Lower leg skin (tissue), 4 donors: ENCODE data around the gene FCHO2. TPM values are rescaled to one million over a fixed set of nuclear protein-coding genes. Genes with fewer than 3 reads are reported as not detected.

Source experiments
- DNase-seq, 2 donors: peaks; one replicate each; pipeline ENCODE4 v3.0.0-alpha.2; 2019; ENCODE audit warnings: low spot score in 2 of 2
- H3K4me3 ChIP-seq: fragments of 200-600 bp; sonication (generic); 2 replicates; pipeline ENCODE4 v1.5.1; 2017; ENCODE audit warnings: mild to moderate bottlenecking, low read depth; ENCODE audit not compliant: poor library complexity, severe bottlenecking
- POLR2A ChIP-seq, 2 donors: fragments of 450-650 bp; IDR thresholded peaks; one replicate each; pipeline ENCODE4 v1.6.1; 2016 to 2017; ENCODE audit warnings: antibody characterized with exemption in 2 of 2, mild to moderate bottlenecking in 1 of 2, moderate library complexity in 1 of 2
- WGBS, 2 donors: methylation state at CpG; one replicate each; pipeline ENCODE4 v1.1.5; 2018; 5-methylcytosine and 5-hydroxymethylcytosine counted together
- intact Hi-C: fragments of 100-400 bp; cut with DNase I; formaldehyde crosslinking; loops from one replicate; pipeline ENCODE4 v1.15.0; 2023; ENCODE audit warnings: low total_unique reads
- total RNA-seq, 4 donors: library from RNA; depleted of rRNA; stranded (reverse); fragments of >200 nt; gene quantifications; one replicate each; pipeline ENCODE4 v1.1.0, GENCODE V29; 2016
- TF ChIP-seq, protein P1 (sequence below), 3 donors: fragments of 450-650 bp; IDR thresholded peaks; one replicate each; pipeline ENCODE4 v1.5.1; 2016; ENCODE audit warnings: antibody characterized with exemption in 3 of 3, mild to moderate bottlenecking in 3 of 3, moderate library complexity in 2 of 3

Gene FCHO2
- total RNA-seq, 4 donors from 2014 or later: 22.1 to 30.7 (median 30.1) TPM

DNA sequence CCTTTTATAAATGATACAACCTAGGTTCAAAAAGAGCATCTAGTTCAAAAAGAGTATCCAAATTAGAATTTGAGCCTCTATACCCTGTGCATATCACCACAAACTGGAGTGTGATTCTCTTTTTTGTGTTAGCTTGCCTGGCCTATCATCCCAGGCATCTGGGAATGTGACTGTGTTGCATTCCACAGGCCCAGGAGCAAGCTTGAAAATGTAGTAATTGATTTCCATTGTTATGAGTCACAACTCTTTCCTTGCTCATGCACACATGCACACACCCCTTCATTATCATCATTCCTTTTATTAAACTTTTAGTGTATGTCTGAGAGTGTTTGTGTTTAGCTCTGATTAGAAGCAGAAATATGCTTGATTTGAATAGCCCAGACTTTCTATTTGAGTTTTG is 75.2 kb downstream of the FCHO2 start:
- H3K4me3 ChIP-seq: no peak overlapping the region
- intact Hi-C loops: no loop called here
- TF ChIP-seq POLR2A (IDR thresholded peaks at IDR 0.05): no peak
- TF ChIP-seq, protein P1, sequence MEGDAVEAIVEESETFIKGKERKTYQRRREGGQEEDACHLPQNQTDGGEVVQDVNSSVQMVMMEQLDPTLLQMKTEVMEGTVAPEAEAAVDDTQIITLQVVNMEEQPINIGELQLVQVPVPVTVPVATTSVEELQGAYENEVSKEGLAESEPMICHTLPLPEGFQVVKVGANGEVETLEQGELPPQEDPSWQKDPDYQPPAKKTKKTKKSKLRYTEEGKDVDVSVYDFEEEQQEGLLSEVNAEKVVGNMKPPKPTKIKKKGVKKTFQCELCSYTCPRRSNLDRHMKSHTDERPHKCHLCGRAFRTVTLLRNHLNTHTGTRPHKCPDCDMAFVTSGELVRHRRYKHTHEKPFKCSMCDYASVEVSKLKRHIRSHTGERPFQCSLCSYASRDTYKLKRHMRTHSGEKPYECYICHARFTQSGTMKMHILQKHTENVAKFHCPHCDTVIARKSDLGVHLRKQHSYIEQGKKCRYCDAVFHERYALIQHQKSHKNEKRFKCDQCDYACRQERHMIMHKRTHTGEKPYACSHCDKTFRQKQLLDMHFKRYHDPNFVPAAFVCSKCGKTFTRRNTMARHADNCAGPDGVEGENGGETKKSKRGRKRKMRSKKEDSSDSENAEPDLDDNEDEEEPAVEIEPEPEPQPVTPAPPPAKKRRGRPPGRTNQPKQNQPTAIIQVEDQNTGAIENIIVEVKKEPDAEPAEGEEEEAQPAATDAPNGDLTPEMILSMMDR (IDR thresholded peaks at IDR 0.05): no peak
- DNase-seq: no peak

DNA sequence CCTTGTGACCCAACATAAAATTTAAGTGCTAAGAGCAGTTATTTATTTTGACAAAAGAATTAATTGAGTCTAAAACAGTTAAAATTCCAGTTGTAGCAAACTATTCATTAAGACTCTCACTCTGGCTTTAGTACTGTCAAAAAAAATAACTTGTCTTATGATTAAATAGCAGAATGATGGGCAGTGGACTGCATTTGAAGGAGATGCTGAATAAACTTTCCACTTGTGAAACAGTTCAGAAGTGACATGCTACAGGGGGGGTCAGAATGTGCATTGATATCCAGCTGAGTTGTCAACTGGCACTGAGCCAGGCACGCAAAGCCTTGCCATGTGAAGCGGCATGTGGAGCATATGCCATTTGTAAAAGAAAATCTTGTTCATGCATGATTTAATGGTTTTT is 76.0 kb downstream of the FCHO2 start:
- no peak for DNase-seq
- intact Hi-C loops: no loop called here
- 22 to 33% methylated on average over 2 of the region's 2 CpGs for WGBS, 2 donors
- H3K4me3 ChIP-seq: no peak overlapping the region
- no peak for TF ChIP-seq POLR2A (IDR thresholded peaks at IDR 0.05)
- TF ChIP-seq, protein P1 (IDR thresholded peaks at IDR 0.05): no peak

DNA sequence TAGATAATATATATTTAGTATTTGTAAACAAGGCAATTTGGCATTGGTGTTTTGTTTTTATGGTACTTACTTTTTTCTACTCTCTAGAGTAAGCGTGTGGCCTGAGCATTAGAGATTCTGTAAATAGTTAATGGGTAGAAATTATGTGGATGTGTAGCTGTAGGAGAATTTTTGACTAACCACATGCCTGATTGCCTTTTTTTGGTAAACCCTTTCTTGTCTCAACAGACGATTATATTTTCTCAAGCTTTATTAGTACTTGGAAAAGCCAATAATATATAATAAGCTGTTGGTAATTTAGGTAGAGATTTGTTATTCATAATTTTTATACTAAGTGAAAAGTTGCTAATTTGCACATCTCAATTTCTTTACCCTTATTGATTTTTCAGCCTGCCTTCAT is 76.8 kb downstream of the FCHO2 start:
- intact Hi-C loops: no loop called here
- TF ChIP-seq POLR2A (IDR thresholded peaks at IDR 0.05): no peak
- TF ChIP-seq, protein P1 (IDR thresholded peaks at IDR 0.05): no peak
- H3K4me3 ChIP-seq: no peak overlapping the region
- no peak for DNase-seq
- WGBS, 2 donors: 94 to 96% methylated on average over 2 of the region's 2 CpGs

DNA sequence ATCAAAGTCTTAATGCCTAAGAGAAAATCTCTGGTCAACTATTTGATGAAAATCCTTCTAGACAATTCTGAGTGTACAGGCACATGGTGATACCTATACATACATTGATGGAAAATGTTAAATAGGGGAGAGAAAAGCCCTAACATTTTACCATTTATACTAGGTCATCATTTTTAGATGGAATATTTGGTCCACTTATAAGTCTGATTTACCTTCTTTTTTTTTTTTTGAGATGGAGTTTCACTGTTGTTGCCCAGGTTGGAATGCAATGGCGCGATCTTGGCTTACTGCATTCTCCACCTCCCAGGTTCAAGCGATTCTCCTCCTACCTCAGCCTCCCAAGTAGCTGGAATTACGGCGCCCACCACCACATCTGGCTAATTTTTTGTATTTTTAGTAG is 81.7 kb downstream of the FCHO2 start:
- no peak overlapping the region for H3K4me3 ChIP-seq
- intact Hi-C loops: no loop called here
- DNase-seq: no peak
- WGBS, 2 donors: 96% methylated on average over 5 of the region's 5 CpGs
- no peak for TF ChIP-seq POLR2A (IDR thresholded peaks at IDR 0.05)
- TF ChIP-seq, protein P1 (IDR thresholded peaks at IDR 0.05): no peak

DNA sequence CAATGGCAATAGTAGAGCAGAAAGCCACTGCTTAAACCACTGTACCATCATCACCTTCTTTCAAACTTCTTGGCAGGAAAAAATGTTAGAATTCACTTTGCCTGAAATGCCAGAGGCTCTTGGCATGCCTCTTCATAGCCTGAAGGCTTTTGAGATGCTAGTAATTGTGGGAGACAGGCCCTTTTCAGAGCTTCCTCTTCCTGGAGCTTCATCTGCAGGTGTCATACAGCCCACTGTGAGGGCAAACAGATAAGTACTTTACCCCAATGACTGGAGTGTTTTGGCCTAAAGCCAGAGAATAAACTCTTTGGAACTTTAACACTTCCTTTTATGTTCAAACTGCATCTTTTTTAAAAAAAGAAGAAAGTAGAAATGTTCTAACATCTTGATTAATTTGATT is 83.2 kb downstream of the FCHO2 start:
- DNase-seq: no peak
- H3K4me3 ChIP-seq: no peak overlapping the region
- intact Hi-C loops: no loop called here
- no peak for TF ChIP-seq POLR2A (IDR thresholded peaks at IDR 0.05)
- TF ChIP-seq, protein P1 (IDR thresholded peaks at IDR 0.05): no peak

DNA sequence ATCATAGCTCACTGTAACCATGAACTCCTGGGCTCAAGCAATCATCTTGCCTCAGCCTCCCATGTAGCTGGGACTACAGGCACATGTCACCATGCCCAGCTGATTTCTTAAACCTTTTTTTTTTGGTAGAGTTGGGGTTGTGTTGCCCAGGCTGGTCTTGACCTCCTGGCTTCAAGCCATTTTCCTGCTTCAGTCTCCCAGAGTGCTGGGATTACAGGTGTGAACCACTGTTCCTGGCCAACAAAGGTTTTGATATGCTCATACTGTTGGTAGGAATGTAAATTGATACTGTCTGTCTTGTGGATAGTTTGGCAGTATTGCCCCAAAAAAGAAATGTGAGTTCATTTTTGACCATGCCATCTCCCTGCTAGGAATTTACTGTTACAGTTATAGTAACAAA is 87.2 kb downstream of the FCHO2 start:
- no peak for DNase-seq
- no peak overlapping the region for H3K4me3 ChIP-seq
- intact Hi-C loops: no loop called here
- TF ChIP-seq, protein P1 (IDR thresholded peaks at IDR 0.05): no peak
- TF ChIP-seq POLR2A (IDR thresholded peaks at IDR 0.05): no peak
